ENCODE results near the gene C18orf32. TPM values are rescaled to one million over a fixed set of nuclear protein-coding genes. Genes with fewer than 3 reads are reported as not detected.

Gene C18orf32
- total and polyA plus RNA-seq, 2 of the 13 experiments (the other 11 are each of a cell fraction or from before 2014, with no cell fraction given), result 17.6 to 20.6 TPM

DNA sequence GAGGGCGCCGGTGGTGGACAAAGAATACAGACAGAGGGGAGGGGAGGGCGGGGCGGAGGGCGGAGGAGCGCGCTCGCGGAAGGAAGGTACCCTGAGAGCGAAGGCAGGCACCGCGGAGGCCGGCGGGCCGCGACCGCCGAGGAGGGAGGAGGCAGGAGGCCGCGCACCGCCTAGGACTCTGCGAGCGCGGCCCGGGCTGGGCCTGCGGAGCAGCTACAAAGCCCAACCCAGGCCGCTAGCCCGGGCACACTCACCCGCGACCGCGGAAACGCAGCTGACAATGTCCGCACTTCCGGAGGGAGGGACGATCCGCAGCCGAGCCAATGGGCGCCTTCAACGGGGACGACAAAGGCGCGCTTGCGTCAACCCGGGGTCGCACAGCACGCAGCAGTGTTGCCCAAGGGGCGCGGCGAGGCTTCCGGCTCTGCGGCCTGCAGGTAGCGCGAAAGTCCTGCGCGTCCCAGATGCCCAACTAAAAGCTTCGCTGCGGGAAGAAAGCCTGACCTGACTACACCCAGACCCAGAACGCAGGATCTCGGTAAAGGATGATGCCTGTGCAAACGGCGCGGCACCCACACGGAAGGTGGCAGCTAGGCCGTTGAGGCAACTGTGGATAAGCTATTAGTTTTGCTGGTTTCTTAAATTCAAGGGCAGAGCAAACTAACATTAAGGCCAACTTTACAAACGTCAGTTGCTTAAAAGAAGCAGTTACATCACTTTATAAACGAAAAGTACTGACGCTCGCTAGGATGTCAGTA lies at the start of gene C18orf32 (continued):
- TF ChIP-seq FOXK1 (CRISPR knock-in tag; IDR thresholded peaks at IDR 0.05; ENCODE audit: borderline replicate concordance, low read depth) (peak; percentile 85; the same call in 1 of the 2 replicates), KAT7 (CRISPR knock-in tag; IDR thresholded peaks at IDR 0.05; ENCODE audit: borderline replicate concordance) (peak; percentile 83; the same call in 1 of the 2 replicates), ZNF777 (CRISPR knock-in tag; IDR thresholded peaks at IDR 0.05) (no peak), ZNF614 (CRISPR knock-in tag; IDR thresholded peaks at IDR 0.05; ENCODE audit: borderline replicate concordance) (peak; percentile 88; the same call in 1 of the 2 replicates), ZNF766 (CRISPR knock-in tag; IDR thresholded peaks at IDR 0.05; ENCODE audit: borderline replicate concordance) (peak; percentile 72; the same call in 1 of the 2 replicates), SALL1 (CRISPR knock-in tag; IDR thresholded peaks at IDR 0.05) (peak; percentile 95), MEF2D (CRISPR knock-in tag; IDR thresholded peaks at IDR 0.05) (peak; percentile 35; the same call in 1 of the 2 replicates), ZNF567 (CRISPR knock-in tag; IDR thresholded peaks at IDR 0.05; ENCODE audit: borderline replicate concordance) (0 out of 2 replicates have a peak, but pooled peaks have one; percentile 54), RXRB (CRISPR knock-in tag; IDR thresholded peaks at IDR 0.05; ENCODE audit: borderline replicate concordance) (peak; percentile 67; the same call in 1 of the 2 replicates), GPN1 (CRISPR knock-in tag; IDR thresholded peaks at IDR 0.05; ENCODE audit: borderline replicate concordance) (no peak), ZNF431 (CRISPR knock-in tag; IDR thresholded peaks at IDR 0.05; ENCODE audit: borderline replicate concordance, low read depth) (no peak; the same call in 1 of the 2 replicates), SIN3A (IDR thresholded peaks at IDR 0.05; ENCODE audit: borderline replicate concordance, low read depth, low read length) (no peak), DR1 (CRISPR knock-in tag; IDR thresholded peaks at IDR 0.05) (peak; percentile 81), SOX6 (IDR thresholded peaks at IDR 0.05) (no peak), SOX6 (CRISPR knock-in tag; IDR thresholded peaks at IDR 0.05) (peak; percentile 88), ZNF160 (CRISPR knock-in tag; IDR thresholded peaks at IDR 0.05) (0 out of 2 replicates have a peak, but pooled peaks have one; percentile 92), MIER3 (CRISPR knock-in tag; IDR thresholded peaks at IDR 0.05; ENCODE audit: borderline replicate concordance) (peak; percentile 86; the same call in 1 of the 2 replicates), TCF7L2 (IDR thresholded peaks at IDR 0.05; ENCODE audit: low read depth, low read length) (no peak), RELA (CRISPR knock-in tag; IDR thresholded peaks at IDR 0.05) (0 out of 2 replicates have a peak, but pooled peaks have one; percentile 18), MTA3 (CRISPR knock-in tag; IDR thresholded peaks at IDR 0.05) (no peak), RFX3 (CRISPR knock-in tag; IDR thresholded peaks at IDR 0.05) (no peak), PAX8 (CRISPR knock-in tag; IDR thresholded peaks at IDR 0.05; ENCODE audit: borderline replicate concordance) (peak; percentile 77; the same call in 1 of the 2 replicates), ZNF570 (CRISPR knock-in tag; IDR thresholded peaks at IDR 0.05; ENCODE audit: borderline replicate concordance) (no peak), EZH2 (conservative IDR thresholded peaks at IDR 0.05; ENCODE audit: low read depth, low read length) (no peak), NFKBIZ (CRISPR knock-in tag; IDR thresholded peaks at IDR 0.05) (no peak; the same call in 1 of the 2 replicates), HOXA3 (CRISPR knock-in tag; IDR thresholded peaks at IDR 0.05) (peak; percentile 96), MTF1 (CRISPR knock-in tag; IDR thresholded peaks at IDR 0.05) (no peak), MLLT10 (CRISPR knock-in tag; IDR thresholded peaks at IDR 0.05) (no peak)
- TF ChIP-seq, protein P1, sequence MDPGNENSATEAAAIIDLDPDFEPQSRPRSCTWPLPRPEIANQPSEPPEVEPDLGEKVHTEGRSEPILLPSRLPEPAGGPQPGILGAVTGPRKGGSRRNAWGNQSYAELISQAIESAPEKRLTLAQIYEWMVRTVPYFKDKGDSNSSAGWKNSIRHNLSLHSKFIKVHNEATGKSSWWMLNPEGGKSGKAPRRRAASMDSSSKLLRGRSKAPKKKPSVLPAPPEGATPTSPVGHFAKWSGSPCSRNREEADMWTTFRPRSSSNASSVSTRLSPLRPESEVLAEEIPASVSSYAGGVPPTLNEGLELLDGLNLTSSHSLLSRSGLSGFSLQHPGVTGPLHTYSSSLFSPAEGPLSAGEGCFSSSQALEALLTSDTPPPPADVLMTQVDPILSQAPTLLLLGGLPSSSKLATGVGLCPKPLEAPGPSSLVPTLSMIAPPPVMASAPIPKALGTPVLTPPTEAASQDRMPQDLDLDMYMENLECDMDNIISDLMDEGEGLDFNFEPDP (CRISPR knock-in tag; conservative IDR thresholded peaks at IDR 0.05), result no peak
- TF ChIP-seq, protein P2, sequence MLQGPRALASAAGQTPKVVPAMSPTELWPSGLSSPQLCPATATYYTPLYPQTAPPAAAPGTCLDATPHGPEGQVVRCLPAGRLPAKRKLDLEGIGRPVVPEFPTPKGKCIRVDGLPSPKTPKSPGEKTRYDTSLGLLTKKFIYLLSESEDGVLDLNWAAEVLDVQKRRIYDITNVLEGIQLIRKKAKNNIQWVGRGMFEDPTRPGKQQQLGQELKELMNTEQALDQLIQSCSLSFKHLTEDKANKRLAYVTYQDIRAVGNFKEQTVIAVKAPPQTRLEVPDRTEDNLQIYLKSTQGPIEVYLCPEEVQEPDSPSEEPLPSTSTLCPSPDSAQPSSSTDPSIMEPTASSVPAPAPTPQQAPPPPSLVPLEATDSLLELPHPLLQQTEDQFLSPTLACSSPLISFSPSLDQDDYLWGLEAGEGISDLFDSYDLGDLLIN (CRISPR knock-in tag; IDR thresholded peaks at IDR 0.05; ENCODE audit: borderline replicate concordance), result no peak

Data from HepG2 (cell line).